Stimulated activated CD4-positive, alpha-beta T cell treated with anti-CD3 and anti-CD28 coated beads, Interleukin-12 subunit alpha, Interleukin-12 subunit beta, amount 100 ng/mL, for 4 hours (primary cell): Measurements from ENCODE around the gene BOK.
"Not testable (repeated sequence)": the region's sequence is repeated elsewhere in the genome, so short reads cannot be mapped to it uniquely, and the experiment has no call there.

Experiments used
- DNase-seq: peaks from one replicate; pipeline ENCODE4 v3.0.0-alpha.2; 2020

The BOK gene

DNA sequence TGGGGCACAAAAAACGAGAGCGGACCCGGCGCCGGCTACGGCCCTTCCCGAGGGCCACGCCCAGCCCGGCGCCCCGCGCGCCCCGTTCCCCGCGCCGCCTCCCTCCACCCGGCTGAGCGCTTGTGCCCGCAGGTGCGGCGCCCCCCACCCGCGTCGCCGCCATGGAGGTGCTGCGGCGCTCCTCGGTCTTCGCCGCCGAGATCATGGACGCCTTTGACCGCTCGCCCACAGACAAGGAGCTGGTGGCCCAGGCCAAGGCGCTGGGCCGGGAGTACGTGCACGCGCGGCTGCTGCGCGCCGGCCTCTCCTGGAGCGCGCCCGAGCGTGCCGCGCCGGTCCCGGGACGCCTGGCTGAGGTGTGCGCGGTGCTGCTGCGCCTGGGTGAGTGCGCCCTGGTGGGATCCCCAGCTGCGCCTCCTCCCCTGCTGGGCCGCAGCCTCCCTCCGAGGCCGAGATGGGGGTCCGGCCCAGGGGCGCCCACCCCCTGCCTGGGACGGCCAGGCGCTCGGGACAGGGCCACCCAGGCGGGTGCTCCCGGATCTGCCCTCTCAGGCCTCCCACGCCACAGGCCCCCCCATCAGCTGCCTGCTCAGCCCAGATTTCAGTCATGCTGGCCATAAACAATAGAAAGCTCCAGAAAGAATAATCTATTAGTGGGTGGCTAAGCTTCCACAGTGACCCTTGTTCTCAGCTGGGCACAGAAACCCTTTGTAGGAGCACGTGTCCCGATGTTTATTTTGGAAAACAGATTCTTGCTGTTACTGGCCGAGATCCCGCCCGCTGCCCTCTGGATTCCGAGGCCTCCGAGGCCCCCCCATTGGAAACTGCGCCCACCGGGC lies 997 bp downstream of the BOK start:
- DNase-seq: no peak

DNA sequence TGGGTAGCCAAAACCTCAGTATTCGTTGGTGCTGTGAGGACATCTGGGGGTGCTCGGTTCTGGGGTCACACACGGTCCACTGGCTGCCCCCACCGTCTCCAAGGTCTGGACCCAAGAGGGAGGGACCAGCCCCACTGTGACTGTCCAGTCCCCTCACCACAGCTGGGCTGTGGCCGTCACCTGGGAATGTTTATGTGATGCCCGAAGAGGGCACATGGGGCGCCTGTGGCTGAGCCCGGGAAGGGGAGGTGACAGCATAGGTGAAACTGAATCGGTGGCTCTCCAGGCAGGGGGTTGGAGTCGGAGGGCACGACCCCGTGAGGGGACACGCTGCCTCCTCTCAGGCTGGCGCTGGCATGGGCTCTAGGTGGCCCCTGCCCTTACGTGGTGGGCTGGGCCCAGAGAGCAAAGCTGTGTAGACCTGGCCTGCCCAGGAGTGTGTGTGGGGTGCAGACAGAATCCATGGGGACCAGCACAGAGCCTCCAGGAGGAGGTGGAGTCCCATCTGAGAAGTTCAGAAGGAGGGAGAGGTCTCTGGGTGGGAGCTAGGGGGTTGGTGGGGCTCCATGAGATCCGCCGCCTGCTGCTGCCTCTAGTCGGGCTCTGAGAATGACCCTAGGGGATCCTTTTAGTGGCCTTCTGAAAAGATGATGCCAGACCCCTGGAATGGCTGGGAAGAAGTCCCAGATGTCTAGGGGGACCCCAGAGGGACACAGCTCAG lies 1.8 kb downstream of the BOK start:
- no peak for DNase-seq

- no peak for DNase-seq
Measured at GRCh38 chr2:241560883-241561474, 2.4 kb downstream of the BOK start.

DNA sequence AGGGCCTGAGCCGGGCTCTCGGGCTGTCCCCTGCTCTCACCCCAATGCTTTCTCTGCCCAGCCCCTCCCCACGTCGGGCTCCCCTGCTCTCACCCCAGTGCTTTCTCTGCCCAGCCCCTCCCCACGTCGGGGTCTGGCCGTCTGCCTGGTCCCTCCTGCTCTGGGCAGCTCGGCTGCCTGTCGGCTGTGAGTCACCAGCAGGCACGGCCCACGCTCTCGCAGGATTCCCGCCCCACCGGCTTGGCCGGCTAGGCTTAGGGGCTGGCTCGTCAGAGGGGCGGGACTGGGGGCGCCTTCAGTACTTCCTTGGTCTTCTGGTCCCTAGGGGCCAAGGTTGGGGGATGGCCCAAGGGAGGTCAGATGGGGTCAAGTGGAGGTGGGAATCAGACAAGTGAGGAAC lies 3.3 kb downstream of the BOK start:
- DNase-seq: no peak

DNA sequence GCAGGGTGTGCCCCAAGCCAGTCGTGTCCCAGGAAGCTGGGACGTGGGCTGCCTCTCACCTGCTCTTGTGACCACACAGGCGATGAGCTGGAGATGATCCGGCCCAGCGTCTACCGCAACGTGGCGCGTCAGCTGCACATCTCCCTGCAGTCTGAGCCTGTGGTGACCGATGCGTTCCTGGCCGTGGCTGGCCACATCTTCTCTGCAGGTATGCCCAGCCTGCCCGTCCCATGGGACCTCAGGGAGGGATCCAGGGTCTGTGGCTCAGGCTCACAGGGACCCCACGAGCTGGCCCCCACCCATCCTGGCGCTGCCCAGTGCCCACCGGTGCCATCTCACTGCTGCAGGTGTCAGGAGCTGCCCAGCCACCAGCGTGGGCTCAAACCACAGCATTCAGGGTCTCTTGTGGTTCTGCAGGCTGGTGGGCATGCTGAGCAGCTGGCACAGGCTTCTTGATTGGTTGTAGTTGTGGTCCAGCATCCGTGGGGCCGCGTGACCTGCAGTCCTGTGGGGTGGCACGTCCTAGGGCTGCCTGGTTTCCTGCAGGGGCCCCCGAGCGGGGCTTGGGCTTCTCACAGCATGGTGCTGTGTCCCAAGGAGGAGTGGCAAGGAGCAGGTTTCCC lies 3.8 kb downstream of the BOK start:
- no peak for DNase-seq

DNA sequence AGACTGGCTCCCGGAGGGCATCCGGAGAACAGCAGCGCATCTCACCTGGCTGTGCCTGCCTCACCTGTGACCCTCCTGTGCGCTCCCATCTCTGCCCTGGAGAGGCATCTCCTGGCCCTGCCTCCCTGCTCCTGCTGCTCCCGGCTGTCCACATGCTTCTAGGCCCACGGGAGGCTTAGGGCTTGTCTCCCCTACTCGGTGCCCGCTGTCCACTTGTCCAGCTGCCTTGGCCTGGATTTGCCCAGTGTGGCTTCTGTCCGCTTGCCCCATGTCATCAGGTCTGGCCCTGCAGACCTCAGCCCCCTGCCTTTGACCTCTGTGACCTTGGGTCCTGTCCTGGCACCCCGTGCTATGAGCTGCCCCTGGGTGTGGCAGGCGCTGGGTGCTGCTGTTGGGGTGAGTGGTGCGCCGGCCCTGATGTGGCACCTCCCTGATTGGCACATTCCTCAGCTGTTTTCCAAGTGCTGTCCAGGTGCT lies 4.5 kb downstream of the BOK start:
- no peak for DNase-seq

DNA sequence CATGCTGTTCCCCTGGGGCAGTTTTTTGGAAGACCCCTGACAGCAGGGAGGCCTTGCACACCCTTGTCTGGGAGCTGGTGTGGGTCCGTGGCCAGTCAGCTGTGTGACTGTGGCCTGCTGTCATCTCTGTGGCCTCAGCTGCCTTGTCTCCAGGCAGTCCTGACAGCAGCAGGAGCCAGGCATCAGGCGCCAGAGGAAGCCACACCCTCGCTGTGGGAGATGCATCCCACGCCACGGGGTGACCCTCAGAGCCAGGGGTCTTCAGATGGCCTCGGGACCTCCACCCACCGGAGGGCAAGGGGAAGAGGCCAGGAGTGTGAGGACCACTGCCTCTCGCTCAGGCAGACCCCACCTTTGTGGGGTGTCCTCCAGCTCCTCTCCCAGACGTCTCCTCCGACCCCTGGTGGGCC lies 5.0 kb downstream of the BOK start:
- DNase-seq: no peak

- DNase-seq: no peak
Measured at GRCh38 chr2:241563981-241564595, 5.5 kb downstream of the BOK start.

DNA sequence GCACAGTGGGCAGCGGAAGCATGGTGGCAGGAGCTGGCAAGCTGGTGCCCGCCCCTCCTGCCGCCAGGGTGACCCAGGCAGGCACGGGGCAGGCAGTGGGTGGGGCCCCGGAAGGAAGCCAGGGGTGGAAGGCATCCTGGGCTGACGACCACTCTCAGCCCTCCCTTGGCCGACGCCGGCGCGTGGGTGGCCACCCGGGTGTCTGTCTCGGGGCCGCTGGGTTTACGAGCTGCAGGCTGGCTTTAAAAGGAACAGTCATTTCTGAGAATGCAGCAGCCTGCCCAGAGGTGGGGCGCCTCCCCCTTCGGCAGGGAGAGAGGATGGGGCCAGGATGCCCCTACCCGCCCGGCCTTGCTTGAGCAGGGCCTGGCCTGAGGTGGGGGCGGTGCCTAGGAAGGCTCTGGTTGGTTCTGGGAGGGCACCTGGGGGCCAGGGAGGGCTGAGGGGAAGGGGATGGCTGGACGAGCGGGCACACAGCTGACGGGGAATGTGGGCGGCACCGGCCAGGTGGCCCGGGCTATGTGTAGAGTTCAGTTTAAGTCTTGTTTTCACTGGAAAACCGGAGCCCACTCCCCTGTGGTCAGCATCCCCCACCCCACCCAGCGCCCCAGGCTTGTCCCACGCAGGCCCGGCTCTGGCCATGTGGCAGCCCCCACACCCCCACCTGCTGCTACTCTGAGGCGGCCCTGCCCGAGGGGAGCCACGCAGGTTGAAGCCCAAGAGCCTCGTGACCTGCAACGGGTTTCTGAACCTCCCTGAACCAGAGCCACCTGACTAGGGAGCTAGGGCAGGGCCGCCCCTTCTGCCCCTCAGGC lies 6.3 kb downstream of the BOK start:
- DNase-seq: no peak

DNA sequence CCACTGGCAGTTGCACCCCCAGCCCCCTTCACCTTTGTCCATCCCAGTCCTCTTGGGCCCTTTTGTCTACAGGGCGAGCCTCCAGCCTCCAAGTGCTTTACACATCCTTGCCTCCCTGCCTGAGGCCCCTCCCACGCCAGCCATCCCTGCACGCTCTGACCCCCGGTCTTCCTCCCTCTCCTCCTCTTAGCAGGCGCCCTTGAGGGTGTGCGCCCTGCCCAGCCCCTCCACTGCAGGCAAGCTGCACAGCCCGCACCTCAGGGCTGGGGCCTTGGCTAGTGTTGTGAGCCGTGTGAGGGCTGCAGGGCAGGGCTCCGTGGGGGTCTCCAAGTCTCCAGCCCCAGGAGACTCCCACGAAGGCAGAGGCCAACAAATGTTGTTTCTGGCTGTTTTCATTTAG lies 6.9 kb downstream of the BOK start:
- DNase-seq: no peak

GRCh38 chr2:241566021-241566420 lies 7.5 kb downstream of the BOK start:
- DNase-seq: not testable (repeated sequence)

DNA sequence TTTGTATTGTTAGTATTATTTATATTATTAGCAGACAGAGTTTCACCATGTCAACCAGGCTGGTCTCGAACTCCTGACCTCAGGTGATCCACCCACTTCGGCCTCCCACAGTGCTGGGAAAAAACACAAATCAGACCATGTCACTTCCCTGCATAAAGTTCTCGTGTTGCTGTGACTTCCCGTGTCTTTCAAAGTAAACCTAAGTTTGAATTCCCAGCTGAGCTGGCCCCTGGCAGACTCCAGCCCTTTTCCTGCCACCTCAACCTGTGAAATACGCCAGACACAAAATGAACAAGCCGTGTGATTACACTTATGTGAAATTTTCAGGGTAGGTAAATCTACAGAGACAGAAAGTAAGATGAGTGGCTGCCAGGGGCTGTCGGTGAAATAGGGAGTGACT lies 7.9 kb downstream of the BOK start:
- no peak for DNase-seq

DNA sequence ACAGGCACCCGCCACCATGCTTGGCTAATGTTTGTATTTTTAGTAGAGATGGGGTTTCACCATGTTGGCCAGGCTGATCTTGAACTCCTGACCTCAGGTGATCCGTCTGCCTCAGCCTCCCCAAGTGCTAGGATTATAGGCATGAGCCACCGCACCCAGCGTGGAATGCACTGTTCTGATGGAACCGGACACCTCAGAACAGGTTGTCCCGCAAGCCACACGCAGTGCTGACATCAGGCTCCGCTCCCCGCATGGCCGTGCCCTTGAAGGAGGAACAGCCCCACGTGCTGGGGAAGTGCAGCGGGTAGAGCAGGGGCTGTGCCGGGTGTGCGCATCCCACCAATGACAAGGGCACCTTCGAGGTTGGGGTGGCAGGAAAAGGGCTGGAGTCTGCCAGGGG lies 8.7 kb downstream of the BOK start:
- not testable (repeated sequence) for DNase-seq

GRCh38 chr2:241567776-241568175 lies 9.2 kb downstream of the BOK start:
- no peak for DNase-seq

DNA sequence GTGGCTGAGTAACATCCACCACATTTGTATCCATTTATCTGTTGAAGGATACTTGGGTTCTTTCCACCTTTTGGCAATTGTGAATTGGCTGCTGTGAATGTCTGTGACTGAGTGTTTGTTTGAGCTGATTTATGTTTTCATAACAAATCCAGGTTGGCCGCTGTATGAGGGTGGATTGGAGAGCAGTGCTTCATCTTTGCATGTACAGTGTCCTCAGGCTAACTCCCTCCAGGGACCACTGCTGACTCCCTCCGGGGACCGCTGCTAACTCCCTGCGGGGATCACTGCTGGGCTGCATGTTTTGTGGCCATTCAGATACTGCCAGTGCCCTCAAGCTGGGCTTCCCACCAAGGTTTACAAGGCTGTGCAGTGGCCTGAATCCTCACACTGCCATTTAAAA lies 10.2 kb downstream of the BOK start:
- DNase-seq: no peak

DNA sequence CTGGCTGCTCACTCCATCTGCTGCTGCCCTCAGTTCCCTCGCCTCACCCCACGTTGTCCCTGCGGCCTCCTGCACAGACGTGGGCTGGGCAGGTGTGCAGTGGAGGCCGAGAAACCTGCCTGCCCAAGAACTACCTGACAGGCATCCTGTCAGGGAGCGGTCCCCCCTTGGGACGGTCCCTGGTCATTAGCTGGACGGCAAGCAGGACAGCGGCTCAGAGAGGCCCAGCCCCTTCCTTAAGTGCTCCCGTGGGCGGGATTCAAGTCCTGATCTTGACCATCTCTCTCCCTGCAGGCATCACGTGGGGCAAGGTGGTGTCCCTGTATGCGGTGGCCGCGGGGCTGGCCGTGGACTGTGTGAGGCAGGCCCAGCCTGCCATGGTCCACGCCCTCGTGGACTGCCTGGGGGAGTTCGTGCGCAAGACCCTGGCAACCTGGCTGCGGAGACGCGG lies 11.3 kb downstream of the BOK start:
- DNase-seq: no peak

DNA sequence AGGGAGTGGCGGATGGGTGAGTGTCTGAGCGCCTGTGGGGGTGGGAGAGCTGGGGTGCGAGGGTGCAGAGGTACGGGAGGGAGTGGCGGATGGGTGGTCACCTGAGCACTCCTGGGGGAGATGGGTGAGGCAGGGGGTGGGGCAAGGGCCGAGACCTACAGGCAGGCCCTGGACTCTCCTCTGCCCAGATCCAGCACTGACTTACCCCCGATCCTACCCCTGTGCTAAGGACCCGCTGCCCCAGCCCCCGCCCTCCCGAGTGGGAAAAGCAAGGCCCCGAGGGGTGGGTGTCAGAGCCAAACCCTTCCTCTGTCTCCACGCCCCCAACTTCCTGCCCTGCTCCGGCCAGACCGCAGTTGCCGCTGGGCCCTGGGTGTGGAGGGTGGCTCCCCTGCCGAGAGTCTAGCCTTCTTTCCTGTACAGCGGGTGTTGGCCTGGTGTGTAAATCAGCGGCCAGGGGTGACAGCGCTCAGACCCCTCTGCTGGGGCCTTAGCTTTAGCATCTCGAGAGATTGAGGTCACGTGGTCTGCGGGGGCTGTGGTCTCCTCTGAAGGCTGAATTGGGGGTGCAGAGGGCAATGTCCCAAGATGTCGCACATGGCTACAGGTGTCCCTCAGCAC lies 12.5 kb downstream of the BOK start:
- no peak for DNase-seq

DNA sequence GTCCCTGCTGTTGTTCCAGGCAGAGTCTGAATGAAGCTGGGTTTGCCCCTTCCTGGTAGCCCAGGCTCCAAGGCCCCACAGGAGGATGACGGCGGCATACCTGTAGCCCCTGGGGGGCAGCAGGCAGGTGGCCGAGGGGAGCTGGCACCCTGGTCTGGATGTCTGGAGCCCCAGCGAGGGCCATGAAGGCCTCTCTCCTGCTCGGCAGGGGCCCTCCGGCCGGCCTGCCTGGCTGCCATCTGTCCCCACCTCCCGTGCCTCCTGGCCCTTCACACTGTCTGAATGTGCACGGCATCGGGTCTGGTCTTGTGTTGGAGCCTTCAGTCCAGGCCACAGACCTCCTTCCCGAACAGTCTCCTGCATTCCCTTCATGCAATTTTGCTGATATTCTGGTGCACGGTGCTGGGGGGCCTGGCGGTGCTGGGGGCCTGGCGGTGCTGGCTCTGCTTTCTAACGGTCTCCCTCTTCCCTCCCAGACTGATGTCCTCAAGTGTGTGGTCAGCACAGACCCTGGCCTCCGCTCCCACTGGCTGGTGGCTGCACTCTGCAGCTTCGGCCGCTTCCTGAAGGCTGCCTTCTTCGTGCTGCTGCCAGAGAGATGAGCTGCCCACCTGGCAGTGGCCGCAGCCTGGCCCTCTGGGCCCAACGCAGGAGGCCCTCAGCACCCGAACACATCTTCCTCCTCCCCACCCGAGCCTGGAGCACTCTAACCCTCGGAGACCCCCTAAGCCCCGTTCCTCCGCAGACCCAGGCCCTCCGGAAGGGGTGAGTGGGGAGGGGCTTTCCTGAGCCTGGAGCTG lies 13.5 kb downstream of the BOK start:
- no peak for DNase-seq

DNA sequence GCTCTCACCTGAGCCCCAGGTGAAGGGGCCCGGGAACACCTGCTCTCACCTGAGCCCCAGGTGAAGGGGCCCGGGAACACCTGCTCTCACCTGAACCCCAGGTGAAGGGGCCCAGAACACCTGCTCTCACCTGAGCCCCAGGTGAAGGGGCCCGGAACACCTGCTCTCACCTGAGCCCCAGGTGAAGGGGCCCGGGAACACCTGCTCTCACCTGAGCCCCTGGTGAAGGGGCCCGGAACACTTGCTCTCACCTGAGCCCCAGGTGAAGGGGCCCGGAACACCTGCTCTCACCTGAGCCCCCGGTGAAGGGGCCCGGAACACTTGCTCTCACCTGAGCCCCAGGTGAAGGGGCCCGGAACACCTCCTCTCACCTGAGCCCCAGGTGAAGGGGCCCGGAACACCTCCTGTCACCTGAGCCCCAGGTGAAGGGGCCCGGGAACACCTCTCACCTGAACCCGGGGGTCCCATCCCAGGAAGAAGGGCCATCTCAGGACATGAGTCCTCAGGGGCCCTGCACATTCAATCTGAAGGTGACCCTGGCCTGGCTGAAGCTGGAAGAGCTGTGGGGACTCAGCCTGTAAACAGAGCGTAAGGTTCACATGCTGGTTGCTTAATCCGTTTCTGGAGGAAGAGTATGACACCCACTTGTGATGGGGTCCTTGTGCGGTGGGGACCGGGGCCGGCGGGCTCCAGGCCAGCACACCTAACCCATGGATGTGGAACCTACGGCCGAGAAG lies 14.5 kb downstream of the BOK start:
- not testable (repeated sequence) for DNase-seq

DNA sequence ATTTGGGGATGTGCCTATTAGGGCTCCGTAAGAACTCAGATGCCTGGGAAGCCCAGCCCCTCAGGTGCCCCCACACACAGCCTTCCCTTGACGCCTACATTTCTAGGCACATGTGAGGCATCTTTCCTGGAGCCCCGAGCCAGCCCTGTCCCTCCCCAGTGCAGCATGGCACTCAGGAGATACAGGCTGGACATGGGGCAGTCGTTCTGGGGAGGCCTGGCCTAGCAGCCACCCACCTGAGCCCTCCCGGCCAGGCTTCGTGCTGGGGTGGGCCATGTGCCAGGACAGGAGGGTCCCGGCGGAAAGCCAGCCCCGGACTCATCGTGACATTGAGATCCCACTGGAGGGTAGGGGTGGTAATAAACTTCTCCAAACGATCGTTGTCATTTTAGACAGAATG lies 15.2 kb downstream of the BOK start:
- no peak for DNase-seq
